RPMI7951 (cell line): ENCODE data around the gene SURF1. TPM values are rescaled to one million over a fixed set of nuclear protein-coding genes. Genes with fewer than 3 reads are reported as not detected.
"Not testable (repeated sequence)": the region's sequence is repeated elsewhere in the genome, so short reads cannot be mapped to it uniquely, and the experiment has no call there.

ENCODE experiments used
- DNase-seq: peaks from one replicate; pipeline ENCODE4 v3.0.0-alpha.2; 2012; ENCODE audit warnings: low read depth
- total RNA-seq: library from RNA; depleted of rRNA; stranded (reverse); fragments of >200 nt; shearing (Covaris generic); gene quantifications from 2 replicates; pipeline ENCODE4 v1.2.3, GENCODE V29; 2014

Gene SURF1
- total RNA-seq, 1 experiment from 2014 or later = 13.3 TPM

GRCh38 chr9:133383438-133383837, 27.2 kb upstream of the SURF1 start:
- no peak for DNase-seq

GRCh38 chr9:133382507-133383141, 26.3 kb upstream of the SURF1 start:
- DNase-seq = no peak

- DNase-seq = no peak
Observed at GRCh38 chr9:133380734-133381133, 24.4 kb upstream of the SURF1 start.

GRCh38 chr9:133379153-133380086, 23.1 kb upstream of the SURF1 start:
- no peak for DNase-seq

- DNase-seq = no peak
Observed at GRCh38 chr9:133378408-133378962, 22.2 kb upstream of the SURF1 start.

GRCh38 chr9:133377721-133378216, 21.5 kb upstream of the SURF1 start:
- peak; percentile 43 for DNase-seq

- not testable (repeated sequence) for DNase-seq
Observed at GRCh38 chr9:133377280-133377679, 21.0 kb upstream of the SURF1 start.

GRCh38 chr9:133375724-133376654, 19.7 kb upstream of the SURF1 start, which contains the start of the genes STKLD1 and SURF4:
Gene STKLD1 (plus strand): TSS chr9:133376366. CDS start chr9:133376474, 108 bp downstream.
Gene SURF4 (minus strand): TSS chr9:133376060. CDS start chr9:133375969, 91 bp downstream.
- DNase-seq = peak; percentile 94

- peak; percentile 24 for DNase-seq
Observed at GRCh38 chr9:133375116-133375723, 18.9 kb upstream of the SURF1 start.

- peak; percentile 46 for DNase-seq
Observed at GRCh38 chr9:133374612-133375115, 18.4 kb upstream of the SURF1 start.

- DNase-seq = no peak
Observed at GRCh38 chr9:133372144-133372543, 15.9 kb upstream of the SURF1 start.

- DNase-seq = no peak
Observed at GRCh38 chr9:133371261-133371711, 15.0 kb upstream of the SURF1 start.

GRCh38 chr9:133370685-133371084, 14.4 kb upstream of the SURF1 start:
- no peak for DNase-seq

GRCh38 chr9:133369933-133370332, 13.6 kb upstream of the SURF1 start:
- no peak for DNase-seq

GRCh38 chr9:133369422-133369821, 13.1 kb upstream of the SURF1 start:
- no peak for DNase-seq

- DNase-seq = no peak
Observed at GRCh38 chr9:133368249-133368881, 12.1 kb upstream of the SURF1 start.

GRCh38 chr9:133367778-133368177, 11.5 kb upstream of the SURF1 start:
- DNase-seq = no peak

- DNase-seq = no peak
Observed at GRCh38 chr9:133367221-133367620, 10.9 kb upstream of the SURF1 start.

- no peak for DNase-seq
Observed at GRCh38 chr9:133366435-133366834, 10.1 kb upstream of the SURF1 start.
